NCI-H345 treated with DMSO at 0.1 percent for 48 hours (cell line): ENCODE results near the gene SMIM35.

Source experiments
- DNase-seq: peaks from one replicate; lab custom pipeline; 2025; ENCODE audit not compliant: unreplicated experiment; lab: John Stamatoyannopoulos, UW

Gene SMIM35

GRCh38 chr11:117969160-117969991, 117.4 kb downstream of the SMIM35 start:
- DNase-seq, result no peak

GRCh38 chr11:117966908-117967307, 119.9 kb downstream of the SMIM35 start:
- DNase-seq, result no peak

GRCh38 chr11:117962826-117963225, 123.9 kb downstream of the SMIM35 start:
- DNase-seq, result no peak

GRCh38 chr11:117961896-117962295, 124.9 kb downstream of the SMIM35 start:
- DNase-seq, result no peak

GRCh38 chr11:117960406-117960805, 126.4 kb downstream of the SMIM35 start:
- no peak for DNase-seq

- no peak for DNase-seq
These were observed 127.2 kb downstream of the SMIM35 start for GRCh38 chr11:117959438-117960149.

GRCh38 chr11:117958949-117959348, 127.8 kb downstream of the SMIM35 start:
- no peak for DNase-seq
